Osteoblast (primary cell): ENCODE results near the gene SCN8A. TPM values are rescaled to one million over a fixed set of nuclear protein-coding genes. Genes with fewer than 3 reads are reported as not detected.

Source experiments
- DNase-seq: peaks from one replicate; pipeline ENCODE4 v3.0.0; 2011; ENCODE audit warnings: low spot score, mixed read lengths; ENCODE audit not compliant: insufficient read length; ENCODE audit errors: missing footprints
- H2AFZ ChIP-seq: 2 replicates; pipeline ENCODE4 v1.6.0; 2011; ENCODE audit warnings: mild to moderate bottlenecking, low read length
- H3K27ac ChIP-seq: 2 replicates; pipeline ENCODE4 v1.5.1; 2011; ENCODE audit warnings: mild to moderate bottlenecking, low read depth, low read length, moderate library complexity
- H3K27me3 ChIP-seq: 2 replicates; pipeline ENCODE4 v1.6.0; 2012; ENCODE audit warnings: mild to moderate bottlenecking, control low read depth, inconsistent platforms, low read length, moderate library complexity; ENCODE audit not compliant: insufficient read depth
- H3K36me3 ChIP-seq: 2 replicates; pipeline ENCODE4 v1.5.1; 2011; ENCODE audit warnings: mild to moderate bottlenecking, low read length, control low read depth, moderate library complexity; ENCODE audit not compliant: insufficient read depth
- H3K4me1 ChIP-seq: 2 replicates; pipeline ENCODE4 v1.5.1; 2011; ENCODE audit warnings: mild to moderate bottlenecking, low read length, control low read depth, moderate library complexity; ENCODE audit not compliant: insufficient read depth
- H3K4me2 ChIP-seq: 2 replicates; pipeline ENCODE4 v1.6.0; 2011; ENCODE audit warnings: mild to moderate bottlenecking, low read length; ENCODE audit not compliant: insufficient read depth
- H3K4me3 ChIP-seq: fragments of 200-600 bp; sonication (generic); 3 replicates; pipeline ENCODE4 v1.5.1; 2012; ENCODE audit warnings: mild to moderate bottlenecking, low read length, inconsistent platforms; ENCODE audit not compliant: insufficient read depth
- H3K79me2 ChIP-seq: 2 replicates; pipeline ENCODE4 v1.6.0; 2012; ENCODE audit warnings: mild to moderate bottlenecking, low read length, control low read depth, inconsistent platforms; ENCODE audit not compliant: insufficient read depth
- H3K9me3 ChIP-seq: 2 replicates; pipeline ENCODE4 v1.5.1; 2011; ENCODE audit warnings: low read depth, low read length, control low read depth
- H4K20me1 ChIP-seq: 2 replicates; pipeline ENCODE4 v1.6.0; 2012; ENCODE audit warnings: mild to moderate bottlenecking, low read length, control low read depth; ENCODE audit not compliant: insufficient read depth
- CTCF ChIP-seq: IDR thresholded peaks from 2 replicates; pipeline ENCODE4 v1.5.1; 2011; ENCODE audit warnings: mild to moderate bottlenecking, low read depth, low read length, moderate library complexity; ENCODE audit errors: extremely low read depth
- total RNA-seq: library from RNA; depleted of rRNA; stranded (reverse); fragments of >200 nt; gene quantifications from 2 replicates; pipeline ENCODE4 v1.2.3, GENCODE V29; 2012

Gene SCN8A
- total RNA-seq, 1 donor, result 26.4 TPM

GRCh38 chr12:51667269-51667668, 76.2 kb downstream of the SCN8A start:
- H3K4me3 ChIP-seq, result no peak overlapping the region
- no peak overlapping the region for H2AFZ ChIP-seq
- H4K20me1 ChIP-seq, result peaks cover 11% of the 10 kb centered on the region
- H3K27me3 ChIP-seq, result no peaks in the 10 kb centered on the region
- no peaks in the 10 kb centered on the region for H3K9me3 ChIP-seq
- no peak for DNase-seq
- no peak for TF ChIP-seq CTCF
- peaks cover 5% of the 10 kb centered on the region for H3K4me1 ChIP-seq
- peaks cover 10% of the 10 kb centered on the region for H3K36me3 ChIP-seq
- H3K4me2 ChIP-seq, result no peak overlapping the region
- H3K79me2 ChIP-seq, result peaks cover 28% of the 10 kb centered on the region
- H3K27ac ChIP-seq, result no peak overlapping the region

- Histone ChIP-seq H3K4me1 (peaks cover 5% of the 10 kb centered on the region), H3K27me3 (no peaks in the 10 kb centered on the region), H3K36me3 (no peaks in the 10 kb centered on the region), H3K27ac (no peak overlapping the region), H3K4me2 (no peak overlapping the region), H2AFZ (no peak overlapping the region), H3K9me3 (no peaks in the 10 kb centered on the region), H3K4me3 (no peak overlapping the region), H4K20me1 (peaks cover 15% of the 10 kb centered on the region), H3K79me2 (peaks cover 29% of the 10 kb centered on the region)
- DNase-seq, result no peak
- no peak for TF ChIP-seq CTCF
These were observed 78.2 kb downstream of the SCN8A start for GRCh38 chr12:51669271-51669670.

GRCh38 chr12:51669996-51670395, 79.0 kb downstream of the SCN8A start:
- Histone ChIP-seq H3K27ac (no peak overlapping the region), H2AFZ (no peak overlapping the region), H3K4me1 (peaks cover 5% of the 10 kb centered on the region), H3K4me3 (no peak overlapping the region), H3K27me3 (no peaks in the 10 kb centered on the region), H3K9me3 (no peaks in the 10 kb centered on the region), H4K20me1 (peaks cover 15% of the 10 kb centered on the region), H3K79me2 (peaks cover 29% of the 10 kb centered on the region), H3K4me2 (no peak overlapping the region), H3K36me3 (no peaks in the 10 kb centered on the region)
- no peak for TF ChIP-seq CTCF
- no peak for DNase-seq

- H2AFZ ChIP-seq, result no peak overlapping the region
- no peak for TF ChIP-seq CTCF
- H3K9me3 ChIP-seq, result no peaks in the 10 kb centered on the region
- H3K4me3 ChIP-seq, result no peak overlapping the region
- H3K79me2 ChIP-seq, result peaks cover 30% of the 10 kb centered on the region
- no peaks in the 10 kb centered on the region for H3K27me3 ChIP-seq
- H4K20me1 ChIP-seq, result peaks cover 13% of the 10 kb centered on the region
- no peak for DNase-seq
- H3K27ac ChIP-seq, result no peak overlapping the region
- H3K36me3 ChIP-seq, result no peaks in the 10 kb centered on the region
- no peak overlapping the region for H3K4me2 ChIP-seq
- no peaks in the 10 kb centered on the region for H3K4me1 ChIP-seq
These were observed 81.3 kb downstream of the SCN8A start for GRCh38 chr12:51672334-51672733.
